SU-DHL-6 (cell line): ENCODE measurements around the gene ITGB8.

Experiments
- H2AFZ ChIP-seq: fragments of 200-600 bp; sonication (generic); 2 replicates; pipeline ENCODE4 v1.6.1; 2014; ENCODE audit warnings: low read depth, mild to moderate bottlenecking, moderate library complexity, mixed read lengths, antibody characterized with exemption, low read length; ENCODE audit not compliant: severe bottlenecking
- H3F3A ChIP-seq: fragments of 200-600 bp; shearing (Covaris generic); 2 replicates; pipeline ENCODE4 v1.6.0; 2016; ENCODE audit warnings: antibody characterized with exemption, mild to moderate bottlenecking; ENCODE audit not compliant: insufficient read depth
- H3K27ac ChIP-seq: fragments of 200-600 bp; sonication (generic); 2 replicates; pipeline ENCODE4 v1.5.1; 2016; ENCODE audit warnings: low read depth, mild to moderate bottlenecking, low read length, moderate library complexity, mixed read lengths
- H3K27me3 ChIP-seq: fragments of 200-600 bp; sonication (generic), shearing (Covaris generic); 2 replicates; pipeline ENCODE4 v1.6.0; 2014; ENCODE audit warnings: mild to moderate bottlenecking, low read length
- H3K36me3 ChIP-seq: fragments of 200-600 bp; sonication (generic); 2 replicates; pipeline ENCODE4 v1.6.1; 2014; ENCODE audit warnings: mild to moderate bottlenecking, low read length, mixed read lengths
- H3K4me2 ChIP-seq: fragments of 300-600, 200-600 bp; shearing (Covaris generic), sonication (generic); 2 replicates; pipeline ENCODE4 v1.6.0; 2014; ENCODE audit warnings: low read length, low read depth, mild to moderate bottlenecking; ENCODE audit not compliant: poor library complexity, severe bottlenecking
- H3K4me3 ChIP-seq: fragments of 200-600 bp; sonication (generic); 2 replicates; pipeline ENCODE4 v1.5.1; 2014; ENCODE audit warnings: antibody characterized with exemption, low read length, mild to moderate bottlenecking, mixed read lengths; ENCODE audit not compliant: insufficient read depth, poor library complexity, severe bottlenecking
- H3K79me2 ChIP-seq: fragments of 200-600 bp; sonication (generic); 2 replicates; pipeline ENCODE4 v1.6.1; 2014; ENCODE audit warnings: mild to moderate bottlenecking, low read length, moderate library complexity; ENCODE audit not compliant: insufficient read depth
- H3K9ac ChIP-seq: fragments of 200-600 bp; sonication (generic); 2 replicates; pipeline ENCODE4 v1.7.0; 2014; ENCODE audit warnings: mild to moderate bottlenecking, low read length
- H3K9me2 ChIP-seq: fragments of 200-600 bp; sonication (generic); replicated peaks from 2 replicates; pipeline ENCODE4 v1.6.1; 2014; ENCODE audit warnings: low read length; ENCODE audit not compliant: insufficient read depth
- H3K9me3 ChIP-seq: fragments of 200-600 bp; sonication (generic); 2 replicates; pipeline ENCODE4 v1.6.1; 2014; ENCODE audit warnings: low read length, mixed read lengths; ENCODE audit not compliant: insufficient read depth
- H4K20me1 ChIP-seq: fragments of 200-600 bp; sonication (generic); 2 replicates; pipeline ENCODE4 v1.6.1; 2014; ENCODE audit warnings: low read depth, mild to moderate bottlenecking, antibody characterized with exemption, low read length, moderate library complexity, mixed read lengths
- CTCF ChIP-seq: fragments of 200-600 bp; sonication (generic); IDR thresholded peaks from one replicate; pipeline ENCODE4 v1.5.1; 2017; ENCODE audit warnings: antibody characterized with exemption, mild to moderate bottlenecking, low read length, moderate library complexity; ENCODE audit not compliant: insufficient read depth, poor library complexity, severe bottlenecking
- EZH2phosphoT487 ChIP-seq: fragments of 200-600 bp; sonication (generic), shearing (Covaris generic); conservative IDR thresholded peaks from 2 replicates; pipeline ENCODE4 v1.6.1; 2018; ENCODE audit warnings: mild to moderate bottlenecking, antibody characterized with exemption, low read length, moderate library complexity, mixed read lengths

The ITGB8 gene

GRCh38 chr7:20329389-20330238 lies 1.1 kb upstream of the ITGB8 start:
- Histone ChIP-seq H2AFZ (peak overlapping the region; percentile 82), H4K20me1 (no peaks in the 10 kb centered on the region), H3K4me2 (peak overlapping the region; percentile 73), H3K9ac (peak overlapping the region; percentile 44), H3K79me2 (no peaks in the 10 kb centered on the region), H3K27ac (no peak overlapping the region), H3K4me3 (peak overlapping the region; percentile 54), H3F3A (peaks cover 4% of the 10 kb centered on the region; the same call in 1 of the 2 replicates), H3K36me3 (no peaks in the 10 kb centered on the region), H3K9me2 (no peaks in the 10 kb centered on the region), H3K9me3 (no peaks in the 10 kb centered on the region), H3K27me3 (no peaks in the 10 kb centered on the region)
- TF ChIP-seq EZH2phosphoT487 (no peak), CTCF (no peak)

- H3K4me3 ChIP-seq = peak overlapping the region; percentile 54
Observed at GRCh38 chr7:20330928-20331909, 519 bp downstream of the ITGB8 start.

More at GRCh38 chr7:20330928-20331909, 519 bp downstream of the ITGB8 start:
- Histone ChIP-seq H3F3A (peaks cover 4% of the 10 kb centered on the region; the same call in 1 of the 2 replicates), H3K9ac (peak overlapping the region; percentile 44), H3K36me3 (no peaks in the 10 kb centered on the region), H4K20me1 (no peaks in the 10 kb centered on the region), H2AFZ (peak overlapping the region; percentile 82), H3K9me2 (no peaks in the 10 kb centered on the region), H3K9me3 (no peaks in the 10 kb centered on the region), H3K4me2 (peak overlapping the region; percentile 73), H3K79me2 (no peaks in the 10 kb centered on the region), H3K27me3 (no peaks in the 10 kb centered on the region), H3K27ac (no peak overlapping the region)
- no peak for TF ChIP-seq CTCF
- no peak for TF ChIP-seq EZH2phosphoT487
